Uterus (tissue), 4 donors: ENCODE data around the gene GREB1L. TPM values are rescaled to one million over a fixed set of nuclear protein-coding genes. Genes with fewer than 3 reads are reported as not detected.

ENCODE experiments used
- DNase-seq, 2 donors: peaks; one replicate each; pipeline ENCODE4 v3.0.0-alpha.2; 2019 to 2020
- H3K27ac ChIP-seq, 2 donors: fragments of 200-600 bp; sonication (generic); 1 replicate in 1 of 2; 2 replicates in 1 of 2; pipeline ENCODE4 v1.5.1; 2016 to 2018
- H3K27me3 ChIP-seq, 2 donors: fragments of 200-600 bp; sonication (generic); one replicate each; pipeline ENCODE4 v1.5.1; 2018 to 2019; ENCODE audit warnings: control low read depth in 1 of 2
- H3K36me3 ChIP-seq, 2 donors: fragments of 200-600 bp; sonication (generic); one replicate each; pipeline ENCODE4 v1.5.1; 2019; ENCODE audit warnings: control low read depth in 1 of 2
- H3K4me1 ChIP-seq, 2 donors: fragments of 200-600 bp; sonication (generic); one replicate each; pipeline ENCODE4 v1.5.1; 2018 to 2019; ENCODE audit warnings: control low read depth in 1 of 2
- H3K4me3 ChIP-seq, 2 donors: fragments of 200-600 bp; sonication (generic); 1 replicate in 1 of 2; 2 replicates in 1 of 2; pipeline ENCODE4 v1.5.1; 2018 to 2019; ENCODE audit warnings: mild to moderate bottlenecking in 1 of 2
- H3K9me3 ChIP-seq, 2 donors: fragments of 200-600 bp; sonication (generic); one replicate each; pipeline ENCODE4 v1.5.1; 2019; ENCODE audit warnings: control low read depth in 1 of 2
- CTCF ChIP-seq, 4 experiments: fragments of 200-600 bp in 2 of 4; fragments of 450-650 bp in 2 of 4; sonication (generic) in 2 of 4; IDR thresholded peaks; one replicate each; pipeline ENCODE4 v1.5.1; 2016 to 2019; ENCODE audit warnings: antibody characterized with exemption in 4 of 4, mild to moderate bottlenecking in 2 of 4, moderate library complexity in 1 of 4
- POLR2A ChIP-seq, 2 donors: fragments of 450-650 bp; IDR thresholded peaks; one replicate each; pipeline ENCODE4 v1.6.1; 2016; ENCODE audit warnings: antibody characterized with exemption in 2 of 2, mild to moderate bottlenecking in 1 of 2, moderate library complexity in 1 of 2
- intact Hi-C: fragments of 100-400 bp; cut with DNase I; formaldehyde crosslinking; loops from one replicate; pipeline ENCODE4 v1.15.1; 2023; ENCODE audit warnings: low total_unique reads
- total RNA-seq, 4 donors: library from RNA; depleted of rRNA in 3 of 4; stranded (reverse); fragments of >200 nt in 3 of 4; gene quantifications; one replicate each; pipeline versions ENCODE4 v1.1.0 to v1.2.4, GENCODE V29; 2014 to 2023
- donor health status: DM: yes; HTN: yes; CAD: no.

GREB1L gene
- total RNA-seq, 4 donors from 2014 or later, result 4.1 to 15.3 (median 9.2) TPM

- TF ChIP-seq POLR2A (IDR thresholded peaks at IDR 0.05) (no peak), CTCF (IDR thresholded peaks at IDR 0.05) (no peak)
- no peak overlapping the region for H3K27ac ChIP-seq
- no peaks in the 10 kb centered on the region for H3K4me1 ChIP-seq
- no peak overlapping the region for H3K4me3 ChIP-seq
- intact Hi-C loops, result no loop called here
- DNase-seq, result no peak
- no peaks in the 10 kb centered on the region for H3K36me3 ChIP-seq
- H3K27me3 ChIP-seq, result no peaks in the 10 kb centered on the region
- no peaks in the 10 kb centered on the region for H3K9me3 ChIP-seq
Measured at GRCh38 chr18:21525916-21526315, 283.9 kb downstream of the GREB1L start.

GRCh38 chr18:21526463-21526862, 284.4 kb downstream of the GREB1L start:
- TF ChIP-seq POLR2A (IDR thresholded peaks at IDR 0.05) (no peak), CTCF (IDR thresholded peaks at IDR 0.05) (no peak)

GRCh38 chr18:21534327-21534726, 292.3 kb downstream of the GREB1L start:
- Histone ChIP-seq H3K27ac (no peak overlapping the region), H3K36me3 (no peaks in the 10 kb centered on the region), H3K27me3 (no peaks in the 10 kb centered on the region), H3K9me3 (no peaks in the 10 kb centered on the region), H3K4me3 (no peak overlapping the region), H3K4me1 (no peaks in the 10 kb centered on the region)
- intact Hi-C loops, result no loop called here
- TF ChIP-seq POLR2A (IDR thresholded peaks at IDR 0.05) (no peak), CTCF (IDR thresholded peaks at IDR 0.05) (no peak)
- DNase-seq, result no peak

More at GRCh38 chr18:21526463-21526862, 284.4 kb downstream of the GREB1L start:
- no peaks in the 10 kb centered on the region for H3K4me1 ChIP-seq
- intact Hi-C loops, result no loop called here
- H3K27ac ChIP-seq, result no peak overlapping the region
- H3K9me3 ChIP-seq, result no peaks in the 10 kb centered on the region
- no peaks in the 10 kb centered on the region for H3K27me3 ChIP-seq
- no peaks in the 10 kb centered on the region for H3K36me3 ChIP-seq
- no peak overlapping the region for H3K4me3 ChIP-seq
- no peak for DNase-seq

GRCh38 chr18:21538230-21538629, 296.2 kb downstream of the GREB1L start:
- intact Hi-C loops, result no loop called here
- Histone ChIP-seq H3K36me3 (no peaks in the 10 kb centered on the region), H3K27me3 (no peaks in the 10 kb centered on the region), H3K4me3 (no peak overlapping the region), H3K4me1 (no peaks in the 10 kb centered on the region), H3K9me3 (no peaks in the 10 kb centered on the region), H3K27ac (no peak overlapping the region)
- no peak for DNase-seq
- TF ChIP-seq CTCF (IDR thresholded peaks at IDR 0.05) (no peak), POLR2A (IDR thresholded peaks at IDR 0.05) (no peak)

GRCh38 chr18:21546423-21546822, 304.4 kb downstream of the GREB1L start:
- no peaks in the 10 kb centered on the region for H3K36me3 ChIP-seq
- H3K27ac ChIP-seq, result no peak overlapping the region
- intact Hi-C loops, result no loop called here
- no peaks in the 10 kb centered on the region for H3K9me3 ChIP-seq
- no peaks in the 10 kb centered on the region for H3K4me1 ChIP-seq
- H3K27me3 ChIP-seq, result no peaks in the 10 kb centered on the region
- DNase-seq, result no peak
- no peak overlapping the region for H3K4me3 ChIP-seq
- no peak for TF ChIP-seq POLR2A (IDR thresholded peaks at IDR 0.05)
- TF ChIP-seq CTCF (IDR thresholded peaks at IDR 0.05), result no peak
